Ammon's horn (tissue), 1 donor: ENCODE results near the gene NMT2.

Experiments
- DNase-seq: peaks from one replicate; pipeline ENCODE4 v3.0.0-alpha.2; 2016; ENCODE audit warnings: low spot score

Gene NMT2

DNA sequence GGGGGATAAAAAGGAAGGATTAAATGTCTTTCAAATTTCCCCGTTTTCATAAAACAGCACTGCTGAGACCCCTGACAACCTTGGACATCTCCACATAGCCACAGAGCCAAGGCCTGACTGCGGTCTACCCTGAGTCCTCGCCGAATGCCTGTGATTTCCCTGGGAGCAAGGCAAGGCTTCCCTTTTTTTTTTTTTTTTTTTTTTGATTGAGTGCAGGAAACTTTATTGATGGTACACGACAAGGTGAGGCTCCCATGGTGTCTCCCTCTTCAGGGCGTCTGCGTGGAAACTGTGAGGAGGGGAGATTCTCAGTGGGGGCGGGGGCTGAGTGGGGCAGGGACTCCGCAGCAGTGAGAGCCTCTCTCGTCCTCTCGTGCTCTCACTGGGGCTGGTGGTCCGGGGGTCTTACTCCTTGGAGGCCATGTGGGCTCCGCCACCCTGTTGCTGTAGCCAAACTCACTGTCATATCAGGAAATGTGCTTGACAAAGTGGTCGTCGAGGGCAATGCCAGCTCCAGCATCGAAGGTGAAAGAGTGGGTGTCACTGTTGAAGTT, 75.6 kb downstream of the NMT2 start:
- no peak for DNase-seq

DNA sequence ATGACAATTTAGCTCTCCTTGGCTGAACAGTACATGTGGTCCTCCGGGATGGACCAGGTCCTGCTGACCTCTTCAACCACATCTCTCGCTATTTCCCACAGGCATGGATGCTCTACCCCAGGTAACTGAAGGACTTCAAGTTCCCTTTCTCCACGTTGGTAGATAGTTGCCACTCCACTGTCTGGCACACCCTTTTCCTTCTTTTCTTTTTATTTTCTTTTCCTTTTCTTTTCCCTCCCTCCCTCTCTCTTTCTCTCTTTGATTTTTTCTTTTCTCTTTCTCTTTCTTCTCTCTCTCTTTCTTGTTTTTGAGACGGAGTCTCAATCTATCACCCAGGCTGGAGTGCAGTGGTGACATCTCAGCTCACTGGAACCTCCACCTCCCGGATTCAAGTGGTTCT, 77.1 kb downstream of the NMT2 start:
- no peak for DNase-seq

DNA sequence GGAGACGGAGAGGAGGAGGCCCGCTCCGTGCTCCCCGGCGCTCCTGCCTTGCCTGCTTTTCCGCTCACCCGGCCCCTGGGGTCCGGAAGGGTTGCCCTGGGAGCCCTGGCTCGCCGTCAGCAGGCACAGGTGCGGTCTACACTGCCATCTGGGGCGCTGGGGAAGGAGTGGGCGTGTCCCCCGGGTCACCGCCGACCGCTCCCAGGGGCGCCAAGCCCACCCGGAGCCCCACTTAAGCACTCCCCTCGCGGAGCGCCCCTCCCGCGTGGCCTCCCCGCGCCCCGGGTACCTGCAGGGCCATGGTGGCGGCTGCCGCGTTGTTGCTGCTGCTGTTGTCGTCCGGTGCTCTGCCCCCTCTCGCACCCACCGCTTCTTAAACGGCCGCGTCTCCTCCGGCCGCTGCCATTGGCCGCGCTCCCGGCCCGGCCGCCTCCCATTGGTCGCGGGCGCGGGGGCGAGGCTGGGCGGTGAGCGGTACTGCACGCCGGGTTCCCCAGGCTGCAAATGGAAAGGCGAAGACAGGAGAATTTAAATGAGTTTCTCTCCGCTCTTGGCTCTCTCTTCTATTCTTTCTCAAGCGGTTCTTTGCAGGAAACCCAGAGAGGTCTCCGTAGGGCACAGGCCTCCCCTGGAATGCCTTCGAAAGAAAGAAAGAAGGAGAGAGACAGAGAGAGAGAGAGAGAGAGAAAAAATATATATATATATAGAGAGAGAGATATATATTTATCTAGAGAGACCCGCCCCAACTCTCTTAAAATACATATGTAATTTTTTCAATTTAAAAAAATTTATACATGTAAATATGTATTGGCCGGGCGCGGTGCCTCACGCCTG, 79.8 kb downstream of the NMT2 start, which contains the start of gene ACBD7:
Gene ACBD7 (minus strand): TSS at position 349 of the 834 bp plus-strand sequence. CDS start 48 bp downstream, at position 301.
- DNase-seq: peak; percentile 89

DNA sequence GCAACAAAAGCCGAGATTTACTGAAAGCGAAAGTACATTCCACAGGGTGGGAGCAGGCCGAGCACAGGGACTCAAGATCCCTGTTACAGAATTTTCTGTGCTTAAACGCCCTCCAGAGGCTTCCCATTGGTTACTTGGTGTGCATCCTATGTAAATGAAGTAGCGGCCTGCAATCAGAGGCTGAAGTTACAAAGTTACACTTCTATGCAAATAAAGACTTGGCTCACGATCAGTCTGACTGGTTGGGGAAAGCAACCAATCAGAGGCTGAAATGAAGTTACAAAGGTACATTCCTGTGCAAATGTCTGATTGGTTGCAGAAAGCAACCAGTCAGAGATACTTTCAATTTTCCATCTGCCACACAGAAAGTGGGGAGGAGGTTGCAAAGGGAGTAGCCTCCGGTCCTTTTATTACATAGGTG, 84.0 kb downstream of the NMT2 start:
- peak; percentile 78 for DNase-seq

DNA sequence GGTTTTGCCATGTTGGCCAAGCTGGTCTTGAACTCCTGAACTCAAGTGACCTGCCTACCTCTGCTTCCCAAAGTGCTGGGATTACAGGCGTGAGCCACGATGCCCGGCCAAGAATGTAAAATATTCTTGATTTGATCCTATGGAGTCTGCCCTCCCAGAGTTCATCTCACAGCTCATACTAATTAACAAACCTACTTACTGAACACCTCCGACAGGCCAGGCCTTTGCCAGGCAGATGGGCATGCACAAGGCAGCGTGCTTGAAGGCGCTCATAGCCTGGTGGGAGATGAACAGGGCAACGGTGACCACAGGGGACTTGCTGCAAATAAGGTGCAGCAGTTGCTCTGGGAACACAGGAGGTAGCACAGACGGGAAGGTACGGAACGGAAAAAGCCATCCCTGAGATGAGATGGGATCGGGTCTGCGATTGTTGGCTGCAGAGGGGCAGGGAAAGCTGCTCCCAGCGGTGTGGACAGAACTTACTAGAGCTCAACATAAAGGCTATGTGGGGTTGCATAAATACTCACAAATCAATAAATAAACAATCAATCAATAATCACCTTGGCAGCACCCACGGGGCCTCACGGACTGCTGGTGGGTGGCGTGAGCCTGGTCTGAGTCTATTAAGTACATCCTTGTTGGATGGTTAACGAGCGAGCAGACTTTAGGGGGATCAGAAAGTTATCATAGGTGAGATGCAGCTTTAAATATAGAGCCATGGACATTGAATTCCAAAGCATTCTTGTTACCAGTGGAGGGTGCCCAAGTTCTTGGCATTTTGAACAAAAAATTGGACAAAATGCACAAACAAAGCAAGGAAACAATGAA, 84.6 kb downstream of the NMT2 start:
- no peak for DNase-seq

DNA sequence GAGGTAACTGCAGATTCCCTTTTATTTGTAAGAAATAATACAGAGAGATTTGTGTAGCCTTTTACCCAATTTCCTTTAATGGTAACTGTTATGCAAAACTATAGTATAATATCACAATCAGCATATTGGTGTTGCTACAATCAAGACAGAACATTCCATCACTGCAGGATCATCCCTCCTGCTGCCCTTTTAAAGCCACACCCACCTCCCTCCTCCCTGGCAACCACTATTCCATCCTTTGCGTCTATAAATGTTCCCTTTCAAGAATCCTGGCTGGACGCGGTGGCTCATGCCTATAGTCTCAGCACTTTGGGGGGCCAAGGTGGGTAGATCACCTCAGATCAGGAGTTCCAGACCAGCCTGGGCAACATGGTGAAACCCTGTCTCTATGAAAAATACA, 93.1 kb downstream of the NMT2 start:
- no peak for DNase-seq

DNA sequence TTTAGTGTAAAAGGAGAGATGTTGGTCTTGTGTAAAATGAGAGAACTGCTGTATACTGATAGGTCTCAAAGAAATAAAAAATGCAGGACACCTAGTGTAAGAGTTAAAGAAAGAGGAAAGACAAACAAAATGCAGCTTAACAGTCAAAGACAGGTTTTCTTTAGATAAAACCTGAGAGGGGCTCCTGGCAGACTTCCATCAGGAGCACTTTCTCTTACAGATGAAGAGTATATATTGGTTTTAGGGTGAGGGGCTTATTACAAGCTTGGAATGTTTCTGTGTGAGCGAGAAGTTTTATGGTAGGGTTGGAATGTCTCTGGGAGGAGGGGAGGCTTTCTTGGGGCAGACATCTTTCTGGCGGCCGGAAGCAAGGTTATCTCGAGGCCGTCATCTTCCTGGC, 96.1 kb downstream of the NMT2 start:
- DNase-seq: no peak

DNA sequence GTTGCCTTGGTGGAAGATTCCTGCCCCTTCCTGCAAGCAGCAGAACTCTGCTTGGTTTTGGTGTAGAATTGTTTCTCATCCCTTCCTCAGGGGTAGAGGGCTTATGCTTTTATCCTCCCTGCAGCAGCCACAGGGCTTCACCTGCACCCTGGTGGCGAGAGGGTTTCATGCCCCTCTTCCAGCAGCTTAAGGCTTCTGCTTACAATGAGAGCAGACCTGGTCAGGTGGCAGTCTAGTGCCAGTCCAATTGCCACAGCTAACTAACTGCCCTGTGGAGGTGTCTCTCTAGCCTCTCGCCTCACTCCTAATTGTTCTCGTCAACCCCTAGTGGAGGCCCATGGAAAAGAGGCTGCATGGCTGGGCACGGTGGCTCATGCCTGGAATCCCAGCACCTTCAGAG, 99.3 kb downstream of the NMT2 start:
- no peak for DNase-seq

DNA sequence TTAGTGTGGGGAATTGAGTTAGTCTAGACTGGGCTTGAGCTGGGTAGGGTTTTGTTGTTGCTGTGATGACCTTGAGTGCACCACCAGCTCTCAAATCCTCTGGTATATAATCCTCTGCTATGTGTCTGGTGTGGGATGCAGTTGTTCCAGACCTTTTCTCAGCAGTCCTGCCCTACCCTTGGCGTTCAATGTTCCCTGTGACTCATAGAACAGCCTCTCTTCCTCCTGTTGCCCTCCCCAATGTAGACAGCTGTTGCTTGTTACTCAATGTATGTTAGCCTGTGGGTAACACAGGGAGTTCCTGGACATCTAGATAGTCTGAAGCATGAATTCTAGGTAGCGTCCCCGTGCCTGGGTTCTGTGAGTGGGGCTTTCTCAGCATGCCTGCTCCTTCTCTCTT, 99.7 kb downstream of the NMT2 start:
- DNase-seq: no peak

DNA sequence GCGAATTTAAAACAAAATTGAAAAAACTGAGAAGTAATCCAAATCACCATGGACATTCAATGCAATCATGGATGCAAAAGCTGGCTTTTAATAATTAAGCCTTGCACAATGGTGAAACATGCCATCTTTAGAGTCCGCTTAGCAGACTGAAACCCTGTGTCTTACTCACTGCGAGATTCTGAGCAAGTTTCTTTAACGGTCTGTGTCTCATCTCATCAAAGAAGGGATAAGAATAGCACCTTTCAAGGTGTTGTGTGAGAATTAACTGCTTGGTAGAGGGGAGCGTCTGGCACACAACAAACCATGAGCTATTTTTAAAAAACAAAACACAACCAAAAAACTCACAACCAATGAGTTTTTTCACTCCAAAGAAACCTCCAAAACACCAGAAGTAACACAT, 101.3 kb downstream of the NMT2 start:
- DNase-seq: no peak

DNA sequence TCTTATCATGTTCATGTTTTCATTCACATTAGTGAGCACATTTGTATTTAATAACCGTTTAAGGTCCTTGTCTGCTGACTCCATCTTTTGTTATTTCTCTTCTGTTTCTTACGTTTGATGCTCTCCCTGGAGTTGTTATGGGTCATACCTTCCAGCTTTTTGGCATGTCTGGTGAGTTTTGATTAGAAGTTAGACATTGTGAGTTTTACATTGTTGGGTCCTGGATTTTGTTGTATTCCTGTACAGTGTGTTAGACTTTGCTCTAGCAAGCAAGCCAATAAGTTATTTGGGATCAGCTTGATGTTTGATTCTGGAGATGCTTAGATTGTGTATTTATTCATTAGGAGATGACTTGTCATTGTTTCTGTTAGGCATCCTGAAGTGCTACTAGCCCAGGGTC, 107.9 kb downstream of the NMT2 start:
- DNase-seq: no peak

DNA sequence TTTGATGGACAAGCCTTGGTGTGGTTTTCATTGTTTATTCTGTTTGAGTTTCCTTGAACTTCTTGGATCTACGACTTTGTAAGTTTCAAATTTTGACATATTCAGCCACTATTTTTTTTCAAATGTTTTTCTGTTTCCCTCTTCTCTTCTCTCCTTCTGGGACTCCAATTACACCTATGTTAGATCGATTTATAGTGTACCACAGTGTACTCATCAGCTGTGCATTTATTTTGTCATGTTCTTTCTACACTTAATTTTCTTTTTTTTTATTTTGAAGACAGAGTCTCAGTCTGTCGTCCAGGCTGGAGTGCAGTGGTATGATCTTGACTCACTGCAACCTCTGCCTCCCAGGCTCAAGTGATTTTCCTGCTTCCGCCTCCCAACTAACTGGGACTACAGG, 108.6 kb downstream of the NMT2 start:
- DNase-seq: no peak

DNA sequence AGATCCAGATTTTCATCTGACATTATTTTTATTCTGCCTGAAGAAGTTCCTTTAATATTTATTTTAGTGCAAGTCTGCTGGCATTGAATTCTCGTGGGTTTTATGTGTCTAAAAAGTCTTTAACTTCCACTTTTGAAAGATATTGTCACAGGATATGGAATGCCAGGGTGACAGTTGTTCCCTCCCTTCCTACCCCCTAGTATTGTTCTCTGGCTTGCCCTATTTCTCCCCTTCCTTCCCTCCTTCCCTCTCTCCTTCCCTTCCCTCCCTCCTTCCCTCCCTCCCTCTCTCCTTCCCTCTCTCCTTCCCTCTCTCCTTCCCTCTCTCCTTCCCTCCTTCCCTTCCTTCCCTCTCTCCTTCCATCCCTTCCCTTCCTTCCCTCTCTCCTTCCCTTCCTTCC, 109.8 kb downstream of the NMT2 start:
- no peak for DNase-seq
